H1 (cell line): ENCODE measurements around the gene RCAN3. TPM values are rescaled to one million over a fixed set of nuclear protein-coding genes. Genes with fewer than 3 reads are reported as not detected.

Experiments
- CTCF ChIA-PET: fragments of 300-600 bp; sonication (Branson Sonifier 250); formaldehyde crosslinking; loops from one replicate; lab custom pipeline; 2021; ENCODE audit not compliant: partially characterized antibody; lab: Charles Lee
- POLR2A ChIA-PET: fragments of 300-600 bp; sonication (Branson Sonifier 250); formaldehyde crosslinking; loops from one replicate; lab custom pipeline; 2021; ENCODE audit warnings: inconsistent platforms; ENCODE audit not compliant: partially characterized antibody; lab: Charles Lee
- DNase-seq, 2 experiments: peaks; one replicate each; pipeline versions ENCODE4 v3.0.0 to v3.0.0-alpha.2; 2010 to 2022; ENCODE audit warnings: low spot score in 2 of 2, low read depth in 1 of 2, mixed read lengths in 1 of 2
- FAIRE-seq: peaks from 2 replicates; lab custom pipeline; 2011; peaks lifted over from hg19 to GRCh38; lab: Jason Lieb, UNC
- H2AFZ ChIP-seq: 2 replicates; pipeline ENCODE4 v1.8.1; 2012; ENCODE audit warnings: low read length, inconsistent platforms
- H2AK5ac ChIP-seq: 2 replicates; pipeline ENCODE4 v1.6.1; 2013; ENCODE audit warnings: low read depth, low read length
- H2BK120ac ChIP-seq: replicated peaks from 2 replicates; pipeline ENCODE3; 2013; ENCODE audit warnings: low read depth, low read length, inconsistent platforms
- H2BK12ac ChIP-seq: 2 replicates; pipeline ENCODE4 v1.6.1; 2013; ENCODE audit warnings: low read depth, low read length
- H2BK15ac ChIP-seq: 2 replicates; pipeline ENCODE4 v1.6.1; 2013; ENCODE audit warnings: low read length
- H2BK20ac ChIP-seq: 2 replicates; pipeline ENCODE4 v1.6.1; 2013; ENCODE audit warnings: low read length
- H2BK5ac ChIP-seq: 2 replicates; pipeline ENCODE4 v1.6.1; 2013; ENCODE audit warnings: low read depth, low read length
- H3K14ac ChIP-seq: 2 replicates; pipeline ENCODE4 v1.6.1; 2013; ENCODE audit warnings: inconsistent platforms; ENCODE audit not compliant: insufficient read length
- H3K18ac ChIP-seq: 2 replicates; pipeline ENCODE4 v1.6.1; 2013; ENCODE audit warnings: low read length; ENCODE audit errors: extremely low read depth
- H3K23ac ChIP-seq: 2 replicates; pipeline ENCODE4 v1.6.1; 2013; ENCODE audit warnings: inconsistent platforms; ENCODE audit not compliant: insufficient read length
- H3K23me2 ChIP-seq: 2 replicates; pipeline ENCODE4 v1.6.1; 2013; ENCODE audit warnings: low read depth, low read length
- H3K27ac ChIP-seq: 2 replicates; pipeline ENCODE4 v1.6.1; 2011; ENCODE audit warnings: low read depth, low read length, inconsistent platforms
- H3K27me3 ChIP-seq, 4 experiments: replicated peaks in 1 of 4; 1 replicate in 1 of 4; 2 replicates in 3 of 4; pipeline versions ENCODE4 v1.6.1 to v1.8.1; 2011 to 2013; ENCODE audit warnings: low read length in 3 of 4, mild to moderate bottlenecking in 3 of 4, inconsistent platforms in 2 of 4, mixed read lengths in 2 of 4, moderate library complexity in 1 of 4; ENCODE audit not compliant: control insufficient read depth in 3 of 4, insufficient read depth in 3 of 4; ENCODE audit errors: extremely low read depth in 1 of 4
- H3K36me3 ChIP-seq, 4 experiments: 2 replicates each; pipeline versions ENCODE4 v1.6.1 to v1.8.1; 2011 to 2013; ENCODE audit warnings: mild to moderate bottlenecking in 4 of 4, low read length in 3 of 4, moderate library complexity in 2 of 4, control low read depth in 1 of 4, inconsistent platforms in 1 of 4; ENCODE audit not compliant: insufficient read depth in 4 of 4, control insufficient read depth in 2 of 4
- H3K4ac ChIP-seq: replicated peaks from 2 replicates; pipeline ENCODE3; 2013; ENCODE audit warnings: low read length, low read depth, mixed read lengths, inconsistent platforms; ENCODE audit not compliant: insufficient read length
- H3K4me1 ChIP-seq, 4 experiments: replicated peaks in 1 of 4; 1 replicate in 1 of 4; 2 replicates in 3 of 4; pipeline versions ENCODE4 v1.6.1 to v1.8.1; 2011 to 2013; ENCODE audit warnings: low read length in 3 of 4, inconsistent platforms in 2 of 4, mixed read lengths in 1 of 4; ENCODE audit not compliant: insufficient read depth in 4 of 4, control insufficient read depth in 3 of 4
- H3K4me2 ChIP-seq, 2 experiments: 2 replicates each; pipeline versions ENCODE4 v1.6.1 to v1.8.1; 2011 to 2013; ENCODE audit warnings: low read depth in 2 of 2, low read length in 2 of 2, control low read depth in 1 of 2, inconsistent platforms in 1 of 2, mild to moderate bottlenecking in 1 of 2; ENCODE audit not compliant: insufficient read depth in 1 of 2
- H3K4me3 ChIP-seq, 4 experiments: fragments of 200-600, 300-600 bp in 1 of 4; sonication (generic), shearing (Covaris generic), sonication (Bioruptor Twin) in 1 of 4; 2 replicates each; pipeline versions ENCODE4 v1.5.1 to v1.8.1; 2011 to 2016; ENCODE audit warnings: low read length in 4 of 4, low read depth in 3 of 4, control low read depth in 2 of 4, inconsistent platforms in 2 of 4, mild to moderate bottlenecking in 2 of 4, mixed read lengths in 1 of 4, moderate library complexity in 1 of 4; ENCODE audit not compliant: insufficient read depth in 2 of 4; ENCODE audit errors: extremely low read depth in 1 of 4
- H3K56ac ChIP-seq: replicated peaks from 2 replicates; pipeline ENCODE3; 2013; ENCODE audit warnings: low read depth, mild to moderate bottlenecking, mixed read lengths, low read length, inconsistent platforms; ENCODE audit not compliant: insufficient read length
- H3K79me1 ChIP-seq: 2 replicates; pipeline ENCODE4 v1.6.1; 2013; ENCODE audit warnings: low read depth, low read length, control low read depth
- H3K79me2 ChIP-seq, 2 experiments: 2 replicates each; pipeline versions ENCODE4 v1.6.1 to v1.8.1; 2012 to 2013; ENCODE audit warnings: low read length in 2 of 2, mild to moderate bottlenecking in 2 of 2, inconsistent platforms in 1 of 2; ENCODE audit not compliant: insufficient read depth in 2 of 2, control insufficient read depth in 1 of 2
- H3K9ac ChIP-seq, 4 experiments: replicated peaks in 1 of 4; 1 replicate in 1 of 4; 2 replicates in 3 of 4; pipeline versions ENCODE4 v1.6.1 to v1.8.1; 2011 to 2013; ENCODE audit warnings: low read depth in 3 of 4, low read length in 3 of 4, control low read depth in 2 of 4, mild to moderate bottlenecking in 2 of 4, moderate library complexity in 2 of 4, inconsistent platforms in 1 of 4; ENCODE audit errors: extremely low read depth in 1 of 4
- H3K9me3 ChIP-seq, 2 experiments: 2 replicates each; pipeline versions ENCODE4 v1.6.1 to v1.8.1; 2012 to 2013; ENCODE audit warnings: mild to moderate bottlenecking in 2 of 2, moderate library complexity in 2 of 2, control low read depth in 1 of 2, inconsistent platforms in 1 of 2, low read depth in 1 of 2, low read length in 1 of 2, mixed read lengths in 1 of 2; ENCODE audit not compliant: insufficient read depth in 2 of 2
- H4K20me1 ChIP-seq, 2 experiments: replicated peaks in 1 of 2; 2 replicates each; pipeline versions ENCODE3 to v1.8.1; 2011 to 2013; ENCODE audit warnings: inconsistent platforms in 2 of 2, low read length in 2 of 2, mild to moderate bottlenecking in 1 of 2; ENCODE audit not compliant: insufficient read depth in 2 of 2, control insufficient read depth in 1 of 2
- H4K5ac ChIP-seq: 2 replicates; pipeline ENCODE4 v1.6.1; 2013; ENCODE audit warnings: low read length, low read depth, mixed read lengths, inconsistent platforms; ENCODE audit not compliant: insufficient read length
- H4K8ac ChIP-seq: 2 replicates; pipeline ENCODE4 v1.8.0; 2013; ENCODE audit warnings: mild to moderate bottlenecking, moderate library complexity, low read length, inconsistent platforms; ENCODE audit not compliant: insufficient read depth; ENCODE audit errors: extremely low read depth
- H4K91ac ChIP-seq: replicated peaks from 2 replicates; pipeline ENCODE3; 2013; ENCODE audit warnings: low read length, mixed read lengths, inconsistent platforms; ENCODE audit not compliant: insufficient read length
- CEBPB ChIP-seq: IDR thresholded peaks from 2 replicates; pipeline ENCODE4 v1.6.1; 2012; ENCODE audit warnings: low read depth, low read length
- CTBP2 ChIP-seq: IDR thresholded peaks from 2 replicates; pipeline ENCODE4 v1.7.0; 2011; ENCODE audit warnings: borderline replicate concordance, mild to moderate bottlenecking, moderate library complexity, mixed read lengths, low read length; ENCODE audit not compliant: insufficient read depth, insufficient read length
- E2F6 ChIP-seq: IDR thresholded peaks from 2 replicates; pipeline ENCODE4 v1.6.1; 2012; ENCODE audit warnings: inconsistent platforms
- EP300 ChIP-seq, 2 experiments: IDR thresholded peaks; 1 replicate in 1 of 2; 2 replicates in 1 of 2; pipeline ENCODE4 v1.6.1; 2011 to 2012; ENCODE audit warnings: low read depth in 2 of 2, low read length in 2 of 2, mild to moderate bottlenecking in 2 of 2, borderline replicate concordance in 1 of 2, inconsistent platforms in 1 of 2, moderate library complexity in 1 of 2
- FOSL1 ChIP-seq: IDR thresholded peaks from 2 replicates; pipeline ENCODE4 v1.6.1; 2011; ENCODE audit warnings: mild to moderate bottlenecking, low read depth, low read length, moderate library complexity; ENCODE audit not compliant: insufficient read depth
- JUND ChIP-seq: IDR thresholded peaks from 2 replicates; pipeline ENCODE4 v1.6.1; 2011; ENCODE audit warnings: mild to moderate bottlenecking, improper control_type of control experiment, low read length
- RFX5 ChIP-seq: IDR thresholded peaks from 2 replicates; pipeline ENCODE4 v1.6.1; 2011; ENCODE audit warnings: low read depth, low read length, improper control_type of control experiment, borderline replicate concordance
- RXRA ChIP-seq: IDR thresholded peaks from 2 replicates; pipeline ENCODE4 v1.6.1; 2011; ENCODE audit warnings: low read depth, mild to moderate bottlenecking, low read length, moderate library complexity; ENCODE audit not compliant: insufficient read depth
- SIRT6 ChIP-seq: IDR thresholded peaks from one replicate; pipeline ENCODE4 v1.7.1; 2012; ENCODE audit warnings: low read length, inconsistent platforms
- SUZ12 ChIP-seq: fragments of 200-600 bp; sonication (generic); IDR thresholded peaks from 2 replicates; pipeline ENCODE4 v1.6.1; 2012; ENCODE audit warnings: mild to moderate bottlenecking, inconsistent platforms, low read length, moderate library complexity, mixed read lengths
- TAF7 ChIP-seq: optimal IDR thresholded peaks from 2 replicates; pipeline ENCODE3; 2011; ENCODE audit warnings: low read depth, mild to moderate bottlenecking, inconsistent platforms, low read length, moderate library complexity, borderline replicate concordance
- TBP ChIP-seq: IDR thresholded peaks from 2 replicates; pipeline ENCODE4 v1.6.1; 2011; ENCODE audit warnings: low read depth, low read length, improper control_type of control experiment
- TEAD4 ChIP-seq: IDR thresholded peaks from 2 replicates; pipeline ENCODE4 v1.6.1; 2012; ENCODE audit warnings: low read depth, low read length, inconsistent platforms, mixed read lengths
- YY1 ChIP-seq: IDR thresholded peaks from 2 replicates; pipeline ENCODE4 v1.6.1; 2011; ENCODE audit warnings: low read depth, mild to moderate bottlenecking, low read length
- WGBS, 2 experiments: shearing (Covaris generic) in 1 of 2; methylation state at CpG; one replicate each; pipeline versions ENCODE4 v1.1.6 to v1.1.7; 2013 to 2015; ENCODE audit warnings: low lambda C conversion rate in 2 of 2, mixed read lengths in 2 of 2, inconsistent platforms in 1 of 2, low coverage in 1 of 2, missing lambda C conversion rate in 1 of 2; ENCODE audit not compliant: insufficient replicate concordance in 2 of 2, insufficient coverage in 1 of 2, insufficient read length in 1 of 2; ENCODE audit errors: extremely low coverage in 1 of 2, missing lambda C conversion rate in 1 of 2; 5-methylcytosine and 5-hydroxymethylcytosine counted together
- polyA plus RNA-seq, 7 experiments: library from polyadenylated mRNA; depleted of rRNA in 3 of 7; stranded (reverse) in 5 of 7; unstranded in 2 of 7; fragments of >200 nt in 5 of 7; fragments of 200-250 nt in 2 of 7; gene quantifications; 1 replicate in 5 of 7; 2 replicates in 1 of 7; 4 replicates in 1 of 7; pipeline versions ENCODE4 v1.2.1 to v1.2.3, GENCODE V29; 2011 to 2013; ENCODE audit warnings: missing spikeins in 2 of 7, mixed read lengths in 2 of 7
- total RNA-seq: library from RNA; stranded (reverse); fragmentation: NEBNext Ultra II Directional; extraction: Animal tissue kit (Norgen Biotek cat#: 25700); gene quantifications from 2 replicates; pipeline ENCODE4 v1.2.1, GENCODE V29; 2021

The RCAN3 gene
- total and polyA plus RNA-seq, 2 of the 8 experiments (the other 6 are each of a cell fraction or from before 2014, with no cell fraction given): 5.6 to 16.6 TPM

GRCh38 chr1:24528744-24529143 lies 26.1 kb downstream of the RCAN3 start:
- POLR2A ChIA-PET: no interaction called here
- Histone ChIP-seq H3K79me2 (no peaks in the 10 kb centered on the region), H2BK20ac (no peak overlapping the region), H3K18ac (no peak overlapping the region), H3K79me1 (no peaks in the 10 kb centered on the region), H3K23ac (no peak overlapping the region), H4K20me1 (no peaks in the 10 kb centered on the region), H3K4me1 (no peaks in the 10 kb centered on the region), H3K4me2 (no peak overlapping the region), H2AFZ (no peak overlapping the region), H3K14ac (no peak overlapping the region), H3K27ac (no peak overlapping the region), H3K27me3 (no peaks in the 10 kb centered on the region), H3K23me2 (no peaks in the 10 kb centered on the region), H3K9ac (no peak overlapping the region), H4K8ac (no peak overlapping the region), H2AK5ac (no peak overlapping the region), H4K91ac (no peak overlapping the region), H4K5ac (no peak overlapping the region), H3K4me3 (no peak overlapping the region), H2BK15ac (no peak overlapping the region), H2BK120ac (no peak overlapping the region), H3K56ac (no peak overlapping the region), H2BK12ac (no peak overlapping the region), H2BK5ac (no peak overlapping the region), H3K9me3 (no peaks in the 10 kb centered on the region), H3K36me3 (no peaks in the 10 kb centered on the region), H3K4ac (no peak overlapping the region)
- WGBS, 2 experiments: 98% methylated on average over 2 of the region's 2 CpGs; no CpG with 5 or more reads in 1 of the 2 experiments
- CTCF ChIA-PET: interaction anchor here (0.9 to 7.8 kb wide), 3 partner anchors 15 to 145 kb away, joined by 4 to 85 read pairs (median 4); no protein-coding TSS in a partner anchor
- DNase-seq: no peak
- FAIRE-seq: no peak
- TF ChIP-seq TBP: no peak
- TF ChIP-seq TAF7: no peak
- TF ChIP-seq JUND: no peak
- TF ChIP-seq SUZ12: no peak
- no peak for TF ChIP-seq FOSL1
- no peak for TF ChIP-seq RXRA
- TF ChIP-seq EP300 (IDR thresholded peaks at IDR 0.05; ENCODE audit: borderline replicate concordance in 1 of 2, low read depth in 2 of 2, low read length in 2 of 2): no peak
- no peak for TF ChIP-seq YY1
- TF ChIP-seq E2F6: no peak
- no peak for TF ChIP-seq CEBPB
- no peak for TF ChIP-seq TEAD4
- TF ChIP-seq RFX5: no peak
- no peak for TF ChIP-seq SIRT6
- TF ChIP-seq CTBP2: no peak
